A549 (cell line): Measurements from ENCODE around the gene ARID1B. TPM values are rescaled to one million over a fixed set of nuclear protein-coding genes. Genes with fewer than 3 reads are reported as not detected.

Experiments
- ATAC-seq, 2 experiments: fragments of 200-7000 bp in 1 of 2; fragments of >200 bp in 1 of 2; cut with Nextera tagmentation in 1 of 2; cut with Tn5 transposase in 1 of 2; 3 replicates each; pipeline versions ENCODE4 v1.8.0 to v1.9.1; 2018 to 2020; ENCODE audit warnings: mild to moderate bottlenecking in 1 of 2, moderate library complexity in 1 of 2
- CTCF ChIA-PET: fragments of 300-600 bp; sonication (Branson Sonifier 250); formaldehyde crosslinking; extraction: SDS; loops from one replicate; lab custom pipeline; 2021; ENCODE audit warnings: antibody characterized with exemption, inconsistent platforms; lab: Yijun Ruan, JAX
- POLR2A ChIA-PET: fragments of 350-600 bp; formaldehyde crosslinking; extraction: SDS; loops from one replicate; lab custom pipeline; 2021; ENCODE audit warnings: antibody characterized with exemption, inconsistent platforms; lab: Yijun Ruan, JAX
- DNase-seq, 2 experiments: peaks; one replicate each; pipeline versions ENCODE4 v3.0.0 to v3.0.0-alpha.2; 2011 to 2016; ENCODE audit warnings: low read depth in 1 of 2, low spot score in 1 of 2
- FAIRE-seq: peaks from 2 replicates; lab custom pipeline; 2011; peaks lifted over from hg19 to GRCh38; lab: Jason Lieb, UNC
- H3K27ac ChIP-seq, 2 experiments: fragments of >200 bp; sonication (Bioruptor Twin); formaldehyde crosslinking; 3 replicates each; pipeline ENCODE4 v1.5.1; 2016 to 2017
- H3K4me1 ChIP-seq: fragments of >200 bp; sonication (Bioruptor Twin); formaldehyde crosslinking; 3 replicates; pipeline ENCODE4 v1.6.1; 2016
- H3K4me2 ChIP-seq: fragments of >200 bp; sonication (Bioruptor Twin); formaldehyde crosslinking; 3 replicates; pipeline ENCODE4 v1.6.1; 2016
- H3K4me3 ChIP-seq: fragments of >200 bp; sonication (Bioruptor Twin); formaldehyde crosslinking; 3 replicates; pipeline ENCODE4 v1.5.1; 2016
- H3K9me3 ChIP-seq: fragments of >200 bp; sonication (Bioruptor Twin); formaldehyde crosslinking; 3 replicates; pipeline ENCODE4 v1.6.1; 2016
- EP300 ChIP-seq, 2 experiments: fragments of >200 bp; sonication (Bioruptor Twin); formaldehyde crosslinking; IDR thresholded peaks; 2 replicates in 1 of 2; 3 replicates in 1 of 2; pipeline ENCODE4 v1.6.1; 2016 to 2017
- FOSL2 ChIP-seq, 2 experiments: fragments of 450-650 bp in 1 of 2; fragments of >200 bp in 1 of 2; sonication (Bioruptor Twin) in 1 of 2; formaldehyde crosslinking; IDR thresholded peaks; 2 replicates each; pipeline versions ENCODE4 v1.5.0 to v1.6.1; 2016 to 2020; ENCODE audit warnings: mild to moderate bottlenecking in 1 of 2, moderate library complexity in 1 of 2
- HOXA7 ChIP-seq: fragments of 250-450 bp; sonication (Bioruptor Pico); IDR thresholded peaks from 2 replicates; pipeline ENCODE4 v1.5.0; 2020; ENCODE audit warnings: mild to moderate bottlenecking, moderate library complexity
- HOXB13 ChIP-seq: fragments of 250-450 bp; sonication (Bioruptor Pico); IDR thresholded peaks from 2 replicates; pipeline ENCODE4 v1.5.0; 2020; ENCODE audit warnings: low read depth, mild to moderate bottlenecking, moderate library complexity
- KDM1A ChIP-seq: fragments of 200-600 bp; sonication (generic); IDR thresholded peaks from 2 replicates; pipeline ENCODE4 v1.6.1; 2016; ENCODE audit warnings: low read depth, mild to moderate bottlenecking
- KDM5A ChIP-seq: fragments of 200-600 bp; sonication (generic); IDR thresholded peaks from 2 replicates; pipeline ENCODE4 v1.6.1; 2016; ENCODE audit warnings: antibody characterized with exemption, mild to moderate bottlenecking
- MAZ ChIP-seq: fragments of 150-350 bp; IDR thresholded peaks from 2 replicates; pipeline ENCODE4 v1.6.1; 2014; ENCODE audit warnings: antibody characterized with exemption, low read depth, low read length, borderline replicate concordance
- MYC ChIP-seq: IDR thresholded peaks from 2 replicates; pipeline ENCODE4 v1.6.1; 2012; ENCODE audit warnings: mild to moderate bottlenecking, inconsistent platforms, low read length, improper control_type of control experiment, borderline replicate concordance
- NFE2L2 ChIP-seq: fragments of 150-350 bp; conservative IDR thresholded peaks from 2 replicates; pipeline ENCODE4 v1.6.1; 2014; ENCODE audit warnings: low read length
- POLR2A ChIP-seq: IDR thresholded peaks from 2 replicates; pipeline ENCODE4 v1.6.1; 2012; ENCODE audit warnings: mild to moderate bottlenecking, low read length
- RAD21 ChIP-seq, 2 experiments: fragments of >200 bp in 1 of 2; sonication (Bioruptor Twin) in 1 of 2; formaldehyde crosslinking in 1 of 2; IDR thresholded peaks in 1 of 2; conservative IDR thresholded peaks in 1 of 2; 2 replicates in 1 of 2; 3 replicates in 1 of 2; pipeline ENCODE4 v1.6.1; 2012 to 2018; ENCODE audit warnings: inconsistent platforms in 1 of 2
- RARB ChIP-seq: fragments of 250-450 bp; sonication (Bioruptor Pico); IDR thresholded peaks from 2 replicates; pipeline ENCODE4 v1.8.0; 2021; ENCODE audit warnings: mild to moderate bottlenecking, moderate library complexity
- RNF2 ChIP-seq: fragments of 200-600 bp; sonication (generic); IDR thresholded peaks from 2 replicates; pipeline ENCODE4 v1.6.1; 2016; ENCODE audit warnings: low read depth, mild to moderate bottlenecking, antibody characterized with exemption, moderate library complexity, borderline replicate concordance
- SMC3 ChIP-seq: fragments of >200 bp; sonication (Bioruptor Twin); formaldehyde crosslinking; IDR thresholded peaks from 3 replicates; pipeline ENCODE4 v1.6.1; 2018; ENCODE audit warnings: inconsistent platforms
- ZNF302 ChIP-seq: fragments of 250-450 bp; sonication (Bioruptor Pico); IDR thresholded peaks from 2 replicates; pipeline ENCODE4 v1.9.0; 2021; ENCODE audit warnings: inconsistent platforms, mild to moderate bottlenecking, moderate library complexity
- WGBS: methylation state at CpG from one replicate; pipeline ENCODE4 v1.1.6; 2017; ENCODE audit errors: missing lambda C conversion rate; 5-methylcytosine and 5-hydroxymethylcytosine counted together
- polyA plus RNA-seq, 4 experiments: library from polyadenylated mRNA; depleted of rRNA in 3 of 4; stranded (reverse); fragments of >200 nt; fragmentation: RNase III in 1 of 4; extraction: RNeasy Plus Mini Kit Qiagen cat#74134 plus additional on column Dnase treatment in 1 of 4; gene quantifications; 2 replicates in 3 of 4; 3 replicates in 1 of 4; pipeline ENCODE4 v1.2.3, GENCODE V29; 2011 to 2017
- TF ChIP-seq, protein P1 (sequence below): IDR thresholded peaks from 2 replicates; pipeline ENCODE4 v1.6.1; 2012
- TF ChIP-seq, protein P2 (sequence below): fragments of >200 bp; sonication (Bioruptor Twin); formaldehyde crosslinking; IDR thresholded peaks from 2 replicates; pipeline ENCODE4 v1.6.1; 2016
- TF ChIP-seq, protein P3 (sequence below): fragments of >200 bp; sonication (Bioruptor Twin); formaldehyde crosslinking; IDR thresholded peaks from 3 replicates; pipeline ENCODE4 v1.6.1; 2016
- TF ChIP-seq, protein P4 (sequence below): IDR thresholded peaks from 2 replicates; pipeline ENCODE4 v1.6.1; 2012
- TF ChIP-seq, protein P5 (sequence below): fragments of 450-650 bp; IDR thresholded peaks from 2 replicates; pipeline ENCODE4 v1.6.1; 2014; ENCODE audit warnings: antibody characterized with exemption
- TF ChIP-seq, protein P6 (sequence below): fragments of 150-350 bp; IDR thresholded peaks from 2 replicates; pipeline ENCODE4 v1.6.1; 2014; ENCODE audit warnings: low read depth, mild to moderate bottlenecking, low read length
- TF ChIP-seq, protein P7 (sequence below): IDR thresholded peaks from 2 replicates; pipeline ENCODE4 v1.6.1; 2012; ENCODE audit warnings: low read depth, borderline replicate concordance

Gene ARID1B
- polyA plus RNA-seq, 2 of the 4 experiments (the other 2 are of a cell fraction) = 13.5 to 16.3 TPM

DNA sequence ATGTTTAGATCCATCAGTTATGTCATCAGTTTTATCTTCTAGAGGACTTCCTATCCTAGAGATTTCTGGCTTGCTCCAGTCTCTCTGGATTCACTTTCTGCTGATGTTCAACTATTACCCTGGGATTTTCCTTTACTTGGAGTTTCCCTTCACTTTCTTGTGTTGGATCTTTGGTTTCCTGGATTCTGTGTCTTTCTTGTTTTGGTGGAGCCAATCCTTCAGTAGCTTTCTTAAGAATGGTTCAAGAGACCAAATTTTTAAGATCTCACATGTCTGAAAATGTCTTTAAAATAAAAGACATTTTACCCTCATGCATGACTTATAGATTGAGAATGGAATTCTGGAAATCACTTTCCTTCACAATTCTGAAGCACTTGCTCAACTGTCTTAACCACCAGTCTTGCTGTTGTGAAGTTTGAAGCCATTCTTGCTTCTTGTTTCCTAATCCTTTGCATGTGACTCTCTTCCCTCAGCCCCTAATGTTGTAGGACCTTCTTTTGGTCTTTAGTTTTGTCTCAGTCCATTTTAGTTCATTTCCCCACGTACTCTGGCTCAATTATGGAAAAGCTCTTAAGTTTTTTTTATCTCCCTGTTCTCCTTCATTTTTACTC, 87.9 kb downstream of the ARID1B start:
- no peak overlapping the region for H3K4me2 ChIP-seq
- no peak for ATAC-seq

DNA sequence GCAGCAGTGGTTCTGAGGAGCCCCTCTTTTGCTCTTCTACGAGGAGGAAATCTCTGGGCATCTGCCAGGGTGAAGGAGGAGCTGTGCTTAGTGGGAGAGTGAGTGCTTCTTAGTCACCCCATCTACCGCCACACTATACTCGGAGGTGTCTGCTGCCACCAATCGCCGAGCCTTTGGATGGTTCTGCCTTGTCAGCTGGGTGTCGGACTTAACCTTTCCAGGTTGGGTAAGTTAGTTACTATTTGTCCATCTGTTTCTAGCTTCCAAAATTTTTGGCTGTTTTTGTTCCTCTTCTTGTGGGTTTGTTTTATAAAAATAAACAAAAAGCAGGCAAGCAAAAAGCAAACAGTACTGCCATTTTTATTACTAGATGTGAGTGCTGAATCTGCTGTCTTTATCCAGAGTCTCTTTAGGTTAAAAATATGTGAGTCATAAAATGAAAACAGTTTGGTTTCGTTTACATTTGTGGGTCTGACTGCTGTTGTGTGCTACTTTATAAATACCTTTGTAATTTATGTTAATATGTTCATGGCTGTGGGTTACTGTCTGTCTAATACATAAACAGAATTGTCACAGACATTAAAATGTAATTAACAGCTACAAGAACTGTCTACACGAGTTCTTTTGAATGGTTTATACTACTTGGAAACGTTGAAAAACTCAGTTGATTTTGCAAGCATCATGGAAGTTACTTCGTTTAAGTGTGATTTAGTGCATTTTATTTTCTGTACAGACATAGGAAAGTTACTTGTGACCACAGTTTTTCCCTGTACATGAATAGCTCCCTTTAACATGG, 89.2 kb downstream of the ARID1B start:
- POLR2A ChIA-PET = no interaction called here
- DNase-seq (peak; percentile 6 to 8), FAIRE-seq (no peak), ATAC-seq (peak; percentile 72 to 82; a peak in 5 of 6 replicates)
- no peak overlapping the region for H3K4me3 ChIP-seq
- H3K4me1 ChIP-seq = peaks cover 17% of the 10 kb centered on the region
- 0 out of 6 replicates have a peak overlapping the region, but pooled peaks of 1 of the 2 experiments have one; percentile 6 for H3K27ac ChIP-seq
- 52% methylated on average over 9 of the region's 10 CpGs for WGBS
- H3K4me2 ChIP-seq = peak overlapping the region; percentile 49
- no peaks in the 10 kb centered on the region for H3K9me3 ChIP-seq
- TF ChIP-seq RAD21 (conservative IDR thresholded peaks at IDR 0.05 in 1 of 2, IDR thresholded peaks at IDR 0.05 in 1 of 2) (peak in 1 of 2 experiments; percentile 24; a peak in 1 of 5 replicates), KDM5A (no peak)
- CTCF ChIA-PET = interaction anchor here (1.1 to 1.6 kb wide), 5 partner anchors 9 to 80 kb away, joined by 3 to 4 read pairs (median 3); no protein-coding TSS in a partner anchor

More for the DNA sequence above, 87.9 kb downstream of the ARID1B start:
- no peak for DNase-seq
- no peak overlapping the region for H3K4me3 ChIP-seq
- no peak for FAIRE-seq
- ChIA-PET CTCF (interaction anchor here (1.5 kb wide), 1 partner anchor 46 kb away, joined by 3 read pairs; no protein-coding TSS in a partner anchor), POLR2A (no interaction called here)
- peaks cover 17% of the 10 kb centered on the region for H3K4me1 ChIP-seq
- no peaks in the 10 kb centered on the region for H3K9me3 ChIP-seq
- WGBS = 95% methylated on average over 1 of the region's 1 CpG
- no peak for TF ChIP-seq FOSL2 (IDR thresholded peaks at IDR 0.05)
- no peak for TF ChIP-seq FOSL2 (CRISPR knock-in tag; IDR thresholded peaks at IDR 0.05)
- TF ChIP-seq, protein P1, sequence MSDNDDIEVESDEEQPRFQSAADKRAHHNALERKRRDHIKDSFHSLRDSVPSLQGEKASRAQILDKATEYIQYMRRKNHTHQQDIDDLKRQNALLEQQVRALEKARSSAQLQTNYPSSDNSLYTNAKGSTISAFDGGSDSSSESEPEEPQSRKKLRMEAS = no peak
- TF ChIP-seq NFE2L2 = no peak
- no peak for TF ChIP-seq KDM1A
- TF ChIP-seq RARB = no peak
- no peak for TF ChIP-seq RNF2
- TF ChIP-seq, protein P2, sequence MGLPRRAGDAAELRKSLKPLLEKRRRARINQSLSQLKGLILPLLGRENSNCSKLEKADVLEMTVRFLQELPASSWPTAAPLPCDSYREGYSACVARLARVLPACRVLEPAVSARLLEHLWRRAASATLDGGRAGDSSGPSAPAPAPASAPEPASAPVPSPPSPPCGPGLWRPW = no peak
- TF ChIP-seq, protein P3, sequence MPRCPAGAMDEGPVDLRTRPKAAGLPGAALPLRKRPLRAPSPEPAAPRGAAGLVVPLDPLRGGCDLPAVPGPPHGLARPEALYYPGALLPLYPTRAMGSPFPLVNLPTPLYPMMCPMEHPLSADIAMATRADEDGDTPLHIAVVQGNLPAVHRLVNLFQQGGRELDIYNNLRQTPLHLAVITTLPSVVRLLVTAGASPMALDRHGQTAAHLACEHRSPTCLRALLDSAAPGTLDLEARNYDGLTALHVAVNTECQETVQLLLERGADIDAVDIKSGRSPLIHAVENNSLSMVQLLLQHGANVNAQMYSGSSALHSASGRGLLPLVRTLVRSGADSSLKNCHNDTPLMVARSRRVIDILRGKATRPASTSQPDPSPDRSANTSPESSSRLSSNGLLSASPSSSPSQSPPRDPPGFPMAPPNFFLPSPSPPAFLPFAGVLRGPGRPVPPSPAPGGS = no peak
- H3K27ac ChIP-seq = no peak overlapping the region

DNA sequence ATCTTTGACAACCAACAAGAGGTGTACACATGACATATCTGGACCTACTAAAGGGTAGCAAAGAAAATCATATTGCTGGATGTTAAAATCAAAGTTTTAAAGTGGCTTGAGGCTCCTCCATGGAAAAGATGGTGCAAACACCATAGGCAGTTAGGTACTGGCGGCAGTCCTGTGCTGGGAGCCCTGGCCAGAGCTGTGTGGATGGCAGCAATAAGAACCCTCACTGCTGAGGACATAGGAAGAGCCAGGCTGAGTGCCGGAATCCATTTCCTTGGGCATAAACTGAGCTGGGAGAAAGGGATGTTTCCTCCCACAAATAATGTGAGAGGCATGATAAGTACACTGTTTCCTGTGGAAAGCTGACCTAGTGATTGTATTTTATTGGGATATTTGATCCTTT, 89.9 kb downstream of the ARID1B start:
- ATAC-seq (no peak; a peak in 1 of 6 replicates), FAIRE-seq (no peak), DNase-seq (no peak)
- ChIA-PET POLR2A (no interaction called here), CTCF (interaction anchor here (1.1 to 1.6 kb wide), 3 partner anchors 8 to 80 kb away, joined by 3 to 4 read pairs (median 3); no protein-coding TSS in a partner anchor)
- Histone ChIP-seq H3K27ac (no peak overlapping the region), H3K4me1 (peaks cover 17% of the 10 kb centered on the region), H3K4me3 (no peak overlapping the region), H3K4me2 (no peak overlapping the region), H3K9me3 (no peaks in the 10 kb centered on the region)
- 97% methylated on average over 2 of the region's 2 CpGs for WGBS
- TF ChIP-seq POLR2A (no peak), EP300 (IDR thresholded peaks at IDR 0.05) (no peak), SMC3 (no peak), HOXA7 (CRISPR knock-in tag) (no peak), MAZ (no peak), HOXB13 (CRISPR knock-in tag) (no peak), MYC (no peak), ZNF302 (CRISPR knock-in tag) (no peak)
- TF ChIP-seq, protein P4, sequence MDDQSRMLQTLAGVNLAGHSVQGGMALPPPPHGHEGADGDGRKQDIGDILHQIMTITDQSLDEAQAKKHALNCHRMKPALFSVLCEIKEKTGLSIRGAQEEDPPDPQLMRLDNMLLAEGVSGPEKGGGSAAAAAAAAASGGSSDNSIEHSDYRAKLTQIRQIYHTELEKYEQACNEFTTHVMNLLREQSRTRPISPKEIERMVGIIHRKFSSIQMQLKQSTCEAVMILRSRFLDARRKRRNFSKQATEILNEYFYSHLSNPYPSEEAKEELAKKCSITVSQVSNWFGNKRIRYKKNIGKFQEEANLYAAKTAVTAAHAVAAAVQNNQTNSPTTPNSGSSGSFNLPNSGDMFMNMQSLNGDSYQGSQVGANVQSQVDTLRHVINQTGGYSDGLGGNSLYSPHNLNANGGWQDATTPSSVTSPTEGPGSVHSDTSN = no peak
- TF ChIP-seq, protein P5, sequence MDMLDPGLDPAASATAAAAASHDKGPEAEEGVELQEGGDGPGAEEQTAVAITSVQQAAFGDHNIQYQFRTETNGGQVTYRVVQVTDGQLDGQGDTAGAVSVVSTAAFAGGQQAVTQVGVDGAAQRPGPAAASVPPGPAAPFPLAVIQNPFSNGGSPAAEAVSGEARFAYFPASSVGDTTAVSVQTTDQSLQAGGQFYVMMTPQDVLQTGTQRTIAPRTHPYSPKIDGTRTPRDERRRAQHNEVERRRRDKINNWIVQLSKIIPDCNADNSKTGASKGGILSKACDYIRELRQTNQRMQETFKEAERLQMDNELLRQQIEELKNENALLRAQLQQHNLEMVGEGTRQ = no peak
- TF ChIP-seq, protein P6, sequence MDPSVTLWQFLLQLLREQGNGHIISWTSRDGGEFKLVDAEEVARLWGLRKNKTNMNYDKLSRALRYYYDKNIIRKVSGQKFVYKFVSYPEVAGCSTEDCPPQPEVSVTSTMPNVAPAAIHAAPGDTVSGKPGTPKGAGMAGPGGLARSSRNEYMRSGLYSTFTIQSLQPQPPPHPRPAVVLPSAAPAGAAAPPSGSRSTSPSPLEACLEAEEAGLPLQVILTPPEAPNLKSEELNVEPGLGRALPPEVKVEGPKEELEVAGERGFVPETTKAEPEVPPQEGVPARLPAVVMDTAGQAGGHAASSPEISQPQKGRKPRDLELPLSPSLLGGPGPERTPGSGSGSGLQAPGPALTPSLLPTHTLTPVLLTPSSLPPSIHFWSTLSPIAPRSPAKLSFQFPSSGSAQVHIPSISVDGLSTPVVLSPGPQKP = no peak
- TF ChIP-seq, protein P7, sequence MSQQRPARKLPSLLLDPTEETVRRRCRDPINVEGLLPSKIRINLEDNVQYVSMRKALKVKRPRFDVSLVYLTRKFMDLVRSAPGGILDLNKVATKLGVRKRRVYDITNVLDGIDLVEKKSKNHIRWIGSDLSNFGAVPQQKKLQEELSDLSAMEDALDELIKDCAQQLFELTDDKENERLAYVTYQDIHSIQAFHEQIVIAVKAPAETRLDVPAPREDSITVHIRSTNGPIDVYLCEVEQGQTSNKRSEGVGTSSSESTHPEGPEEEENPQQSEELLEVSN = no peak
